Aorta (tissue), 5 donors: Measurements from ENCODE around the gene NCAM1. TPM values are rescaled to one million over a fixed set of nuclear protein-coding genes. Genes with fewer than 3 reads are reported as not detected.

Experiments used
- ATAC-seq: fragments of 200-7000 bp; cut with Tn5 transposase; one replicate; pipeline ENCODE4 v1.9.1; 2022; ENCODE audit warnings: moderate library complexity; ENCODE audit not compliant: low FRiP score
- DNase-seq, 2 donors: peaks; one replicate each; pipeline ENCODE4 v3.0.0-alpha.2; 2020
- H3K27ac ChIP-seq, 2 donors: one replicate each; pipeline ENCODE4 v1.5.1; 2013; ENCODE audit warnings: low read length in 2 of 2, mild to moderate bottlenecking in 2 of 2, moderate library complexity in 2 of 2, control low read depth in 1 of 2, inconsistent platforms in 1 of 2, low read depth in 1 of 2
- H3K27me3 ChIP-seq, 2 donors: one replicate each; pipeline ENCODE4 v1.6.1; 2013; ENCODE audit warnings: control low read depth in 1 of 2, low read length in 1 of 2, mild to moderate bottlenecking in 1 of 2, moderate library complexity in 1 of 2; ENCODE audit not compliant: insufficient read depth in 2 of 2, control insufficient read depth in 1 of 2
- H3K36me3 ChIP-seq, 2 donors: one replicate each; pipeline ENCODE4 v1.6.1; 2013; ENCODE audit warnings: control low read depth in 1 of 2, low read length in 1 of 2, mild to moderate bottlenecking in 1 of 2; ENCODE audit not compliant: insufficient read depth in 2 of 2, control insufficient read depth in 1 of 2
- H3K4me1 ChIP-seq, 2 donors: one replicate each; pipeline ENCODE4 v1.6.1; 2013; ENCODE audit warnings: low read length in 2 of 2, control low read depth in 1 of 2, mild to moderate bottlenecking in 1 of 2, moderate library complexity in 1 of 2; ENCODE audit not compliant: insufficient read depth in 2 of 2, control insufficient read depth in 1 of 2
- H3K4me3 ChIP-seq, 2 donors: one replicate each; pipeline ENCODE4 v1.5.1; 2013; ENCODE audit warnings: low read length in 2 of 2, control low read depth in 1 of 2, mild to moderate bottlenecking in 1 of 2
- H3K9me3 ChIP-seq: one replicate; pipeline ENCODE4 v1.6.1; 2013; ENCODE audit warnings: mild to moderate bottlenecking, low read length; ENCODE audit not compliant: control insufficient read depth
- WGBS, 2 donors: extraction: QIAGEN DNeasy Blood & Tissue Kit; methylation state at CpG; one replicate each; pipeline ENCODE4 v1.1.7; 2013; 5-methylcytosine and 5-hydroxymethylcytosine counted together
- intact Hi-C, 2 donors: fragments of 100-400 bp; cut with DNase I; formaldehyde crosslinking; loops; one replicate each; pipeline versions ENCODE4 v1.14.2 to v1.15.0; 2022
- polyA plus RNA-seq, 2 donors: library from polyadenylated mRNA; stranded (reverse); fragments of 200-250 nt; gene quantifications; one replicate each; pipeline ENCODE4 v1.2.3, GENCODE V29; 2013
- total RNA-seq, 2 donors: library from RNA; stranded (reverse); fragmentation: NEBNext Ultra II Directional; extraction: Animal tissue kit (Norgen Biotek cat#: 25700); gene quantifications; one replicate each; pipeline ENCODE4 v1.2.1, GENCODE V29; 2021
- donor health status: healthy with polysubstance abuse.
- donor health status: Bipolar disorder and iron deficiency.
- donor health status: DM: no; HTN: no; CAD: no.
- donor health status: DM: no; HTN: no; CAD: no.
- donor health status: DM: yes; HTN: yes; CAD: no.

The NCAM1 gene
- total and polyA plus RNA-seq, 4 donors, result 1.8 to 19.4 (median 6.1) TPM

DNA sequence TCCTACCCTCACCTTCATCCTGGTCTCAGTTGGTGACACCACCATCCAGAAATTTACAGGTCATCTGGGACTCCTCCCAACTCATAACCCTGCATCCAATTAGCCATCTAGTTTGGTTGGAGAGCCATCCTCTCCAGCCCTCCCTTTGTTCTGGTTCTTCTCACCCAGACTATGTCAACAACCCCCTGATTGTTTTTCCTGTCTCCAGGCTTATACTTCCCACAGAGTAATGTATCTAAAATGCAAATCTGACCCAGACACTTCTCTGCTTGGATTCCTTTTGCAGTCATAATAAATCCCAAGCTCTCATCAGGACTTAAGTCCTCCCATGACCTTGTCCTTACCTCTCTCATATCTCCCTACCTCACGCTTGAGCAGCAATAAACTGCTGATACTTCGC, 356.1 kb downstream of the NCAM1 start:
- ATAC-seq, result no peak
- Histone ChIP-seq H3K36me3 (peaks cover 0 to 2% of the 10 kb centered on the region in 2 donors), H3K4me1 (no peaks in the 10 kb centered on the region), H3K27ac (no peak overlapping the region), H3K4me3 (no peak overlapping the region), H3K27me3 (no peaks in the 10 kb centered on the region), H3K9me3 (no peaks in the 10 kb centered on the region)
- WGBS, 2 donors, result 97% methylated on average over 2 of the region's 2 CpGs
- intact Hi-C loops, result no loop called here
- no peak for DNase-seq

DNA sequence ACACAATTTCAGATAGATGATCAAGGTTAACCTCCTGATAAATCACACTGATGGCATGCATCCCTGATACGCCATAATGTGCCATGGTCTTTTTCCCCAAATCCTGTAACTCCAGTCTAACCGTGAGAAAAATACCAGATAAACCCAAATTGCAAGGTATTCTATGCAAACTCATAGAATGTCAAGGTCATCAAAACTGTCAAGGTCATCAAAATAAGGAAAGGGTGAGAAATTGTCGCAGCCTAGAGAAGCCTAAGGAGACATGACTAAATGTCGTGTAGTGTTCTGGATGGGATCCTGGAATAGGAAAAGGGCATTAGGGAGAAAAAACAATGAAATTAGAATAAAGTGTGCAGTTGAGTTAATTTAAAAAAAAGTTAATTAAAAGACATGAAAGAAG, 357.9 kb downstream of the NCAM1 start:
- Histone ChIP-seq H3K4me3 (no peak overlapping the region), H3K9me3 (no peaks in the 10 kb centered on the region), H3K27me3 (no peaks in the 10 kb centered on the region), H3K4me1 (no peaks in the 10 kb centered on the region), H3K27ac (no peak overlapping the region), H3K36me3 (peaks cover 0 to 2% of the 10 kb centered on the region in 2 donors)
- WGBS, 2 donors, result 95 to 96% methylated on average over 4 of the region's 4 CpGs
- DNase-seq (no peak), ATAC-seq (no peak)
- intact Hi-C loops, result no loop called here

DNA sequence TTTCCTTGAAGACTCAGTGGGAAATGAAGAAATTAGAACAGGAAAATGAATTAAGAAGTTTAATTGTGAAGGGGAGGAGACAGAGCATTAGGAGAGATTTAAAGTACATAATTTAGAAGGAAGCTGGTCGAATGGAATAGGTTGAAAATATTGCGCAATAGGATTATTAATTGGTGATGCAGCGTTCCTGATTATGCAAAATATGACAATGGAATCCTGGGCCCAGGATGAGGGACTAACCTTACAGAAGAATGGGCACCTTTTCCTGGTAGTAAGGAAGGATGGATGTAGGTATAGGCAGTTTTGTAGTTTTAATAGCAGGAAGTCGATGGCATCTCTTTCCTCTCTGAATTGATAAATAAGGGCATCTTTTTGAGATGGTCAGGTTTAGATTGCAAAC, 360.9 kb downstream of the NCAM1 start:
- DNase-seq (no peak), ATAC-seq (no peak)
- WGBS, 2 donors, result 63 to 69% methylated on average over 4 of the region's 4 CpGs
- intact Hi-C loops, result no loop called here
- Histone ChIP-seq H3K4me3 (no peak overlapping the region), H3K27me3 (no peaks in the 10 kb centered on the region), H3K36me3 (peaks cover 5 to 8% of the 10 kb centered on the region in 2 donors), H3K4me1 (no peaks in the 10 kb centered on the region), H3K9me3 (no peaks in the 10 kb centered on the region), H3K27ac (no peak overlapping the region)

DNA sequence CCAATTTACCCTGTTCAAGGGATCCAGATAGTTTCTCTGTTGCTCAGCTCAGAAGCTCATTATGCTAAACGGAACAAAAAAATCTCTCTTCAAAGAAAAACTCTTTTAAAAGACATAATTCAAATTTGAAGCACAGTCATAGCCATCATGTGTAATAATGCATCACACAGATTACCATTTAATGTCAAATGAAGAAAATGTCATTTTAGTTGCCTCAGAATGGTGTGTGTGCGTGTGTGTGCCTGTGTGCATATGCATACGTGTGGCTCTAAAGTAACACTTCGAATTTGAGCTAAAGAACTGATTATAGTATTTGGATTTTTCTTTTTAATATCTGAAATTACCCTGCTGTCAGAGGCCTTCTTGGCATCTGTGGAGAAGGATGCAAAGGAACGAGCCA, 363.0 kb downstream of the NCAM1 start:
- intact Hi-C loops, result no loop called here
- Histone ChIP-seq H3K36me3 (peaks cover 3 to 12% of the 10 kb centered on the region in 2 donors), H3K4me3 (no peak overlapping the region), H3K27ac (no peak overlapping the region), H3K4me1 (no peaks in the 10 kb centered on the region), H3K9me3 (no peaks in the 10 kb centered on the region), H3K27me3 (no peaks in the 10 kb centered on the region)
- no peak for DNase-seq
- ATAC-seq, result no peak
- WGBS, 2 donors, result 92% methylated on average over 5 of the region's 5 CpGs
